Measurements from ENCODE around the gene ZYG11B. TPM values are rescaled to one million over a fixed set of nuclear protein-coding genes. Genes with fewer than 3 reads are reported as not detected.

ZYG11B gene
- polyA plus RNA-seq, 1 donor (not counting 4 experiments of a cell fraction or from before 2014, with no cell fraction given): 13.4 TPM

GRCh38 chr1:52848423-52848822 lies 122.2 kb downstream of the ZYG11B start:
- H3K9ac ChIP-seq (ENCODE audit: control insufficient read depth, extremely low read depth, insufficient read depth, low read length): no peak overlapping the region
- H3K79me2 ChIP-seq (ENCODE audit: control insufficient read depth, insufficient read depth, low read length): no peaks in the 10 kb centered on the region
- H3K27ac ChIP-seq (ENCODE audit: control insufficient read depth, insufficient read depth, low read length): no peak overlapping the region
- H3K4me3 ChIP-seq (ENCODE audit: control insufficient read depth in 2 of 3, extremely low read depth in 1 of 3, insufficient read depth in 2 of 3, low read depth in 1 of 3, low read length in 3 of 3): no peak overlapping the region
- DNase-seq (ENCODE audit: low read depth, low spot score): no peak
- TF ChIP-seq CTCF (optimal IDR thresholded peaks at IDR 0.05 in 1 of 3, IDR thresholded peaks at IDR 0.05 in 1 of 3, conservative IDR thresholded peaks at IDR 0.05 in 1 of 3; ENCODE audit: extremely low read depth in 1 of 3, insufficient read depth in 2 of 3, low read length in 3 of 3) (no peak), EZH2 (IDR thresholded peaks at IDR 0.05; ENCODE audit: low read length) (no peak)
- H3K9me3 ChIP-seq (ENCODE audit: control insufficient read depth, low read depth, low read length): no peaks in the 10 kb centered on the region
- no peak overlapping the region for H3K4me2 ChIP-seq (ENCODE audit: control insufficient read depth, extremely low read depth, insufficient read depth, low read depth, low read length)
- peaks cover 7% of the 10 kb centered on the region for H3K27me3 ChIP-seq (ENCODE audit: control insufficient read depth, extremely low read depth, insufficient read depth, low read length)
- H4K20me1 ChIP-seq (ENCODE audit: control insufficient read depth, extremely low read depth, insufficient read depth, low read length): no peaks in the 10 kb centered on the region
- dilution Hi-C loops (cut with MboI; ENCODE audit: extremely low pct_ligation_motif_present, low sequenced_read_pairs): no loop called here
- FAIRE-seq: no peak
- H3K9me1 ChIP-seq (ENCODE audit: control insufficient read depth, extremely low read depth, insufficient read depth, low read length): no peaks in the 10 kb centered on the region
- no peaks in the 10 kb centered on the region for H3K36me3 ChIP-seq (ENCODE audit: control insufficient read depth in 2 of 2, extremely low read depth in 1 of 2, insufficient read depth in 2 of 2, low read length in 2 of 2)
- H2AFZ ChIP-seq (ENCODE audit: control insufficient read depth, low read length): no peak overlapping the region
- H3K4me1 ChIP-seq (ENCODE audit: control insufficient read depth, extremely low read depth, insufficient read depth, low read length): no peaks in the 10 kb centered on the region

DNA sequence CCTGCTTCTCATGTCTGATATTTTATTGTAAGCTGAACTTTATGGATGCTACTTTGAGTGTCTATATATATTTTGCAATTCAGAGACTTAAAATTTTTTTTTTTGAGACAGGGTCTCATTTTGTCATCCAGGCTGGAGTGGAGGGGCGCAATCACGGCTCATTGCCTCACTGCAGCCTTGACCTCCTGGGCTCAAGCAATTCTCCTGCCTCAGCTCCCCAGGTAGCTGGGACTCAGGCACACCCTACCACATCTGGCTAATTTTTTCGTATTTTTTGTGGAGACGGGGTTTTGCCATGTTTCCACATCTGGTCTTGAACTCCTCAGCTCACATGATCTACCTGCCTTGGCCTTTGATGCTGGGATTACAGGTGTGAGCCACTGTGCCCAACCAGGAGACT lies 124.7 kb downstream of the ZYG11B start:
- peaks cover 2% of the 10 kb centered on the region for H3K4me1 ChIP-seq (ENCODE audit: control insufficient read depth, extremely low read depth, insufficient read depth, low read length)
- H3K36me3 ChIP-seq (ENCODE audit: control insufficient read depth in 2 of 2, extremely low read depth in 1 of 2, insufficient read depth in 2 of 2, low read length in 2 of 2): no peaks in the 10 kb centered on the region
- H3K79me2 ChIP-seq (ENCODE audit: control insufficient read depth, insufficient read depth, low read length): no peaks in the 10 kb centered on the region
- dilution Hi-C loops (cut with MboI; ENCODE audit: extremely low pct_ligation_motif_present, low sequenced_read_pairs): no loop called here
- no peak for FAIRE-seq
- TF ChIP-seq EZH2 (IDR thresholded peaks at IDR 0.05; ENCODE audit: low read length): no peak
- no peak for TF ChIP-seq CTCF (optimal IDR thresholded peaks at IDR 0.05 in 1 of 3, IDR thresholded peaks at IDR 0.05 in 1 of 3, conservative IDR thresholded peaks at IDR 0.05 in 1 of 3; ENCODE audit: extremely low read depth in 1 of 3, insufficient read depth in 2 of 3, low read length in 3 of 3)
- no peaks in the 10 kb centered on the region for H3K9me3 ChIP-seq (ENCODE audit: control insufficient read depth, low read depth, low read length)
- no peak overlapping the region for H3K4me3 ChIP-seq (ENCODE audit: control insufficient read depth in 2 of 3, extremely low read depth in 1 of 3, insufficient read depth in 2 of 3, low read depth in 1 of 3, low read length in 3 of 3)
- H4K20me1 ChIP-seq (ENCODE audit: control insufficient read depth, extremely low read depth, insufficient read depth, low read length): no peaks in the 10 kb centered on the region
- DNase-seq (ENCODE audit: low read depth, low spot score): no peak
- no peaks in the 10 kb centered on the region for H3K27me3 ChIP-seq (ENCODE audit: control insufficient read depth, extremely low read depth, insufficient read depth, low read length)
- no peaks in the 10 kb centered on the region for H3K9me1 ChIP-seq (ENCODE audit: control insufficient read depth, extremely low read depth, insufficient read depth, low read length)
- H3K27ac ChIP-seq (ENCODE audit: control insufficient read depth, insufficient read depth, low read length): no peak overlapping the region
- H3K4me2 ChIP-seq (ENCODE audit: control insufficient read depth, extremely low read depth, insufficient read depth, low read depth, low read length): no peak overlapping the region
- H3K9ac ChIP-seq (ENCODE audit: control insufficient read depth, extremely low read depth, insufficient read depth, low read length): no peak overlapping the region
- H2AFZ ChIP-seq (ENCODE audit: control insufficient read depth, low read length): no peak overlapping the region

All from keratinocyte (primary cell).